DND-41 (cell line): ENCODE results near the gene STX4.

ENCODE experiments used
- ATAC-seq: fragments of 200-7000 bp; cut with Tn5 transposase; 3 replicates; pipeline ENCODE4 v1.9.1; 2021; ENCODE audit warnings: low read depth; ENCODE audit not compliant: insufficient read depth
- DNase-seq: peaks from one replicate; pipeline ENCODE4 v3.0.0-alpha.2; 2020
- H2AFZ ChIP-seq: 2 replicates; pipeline ENCODE4 v1.6.0; 2012; ENCODE audit warnings: low read depth, low read length
- H3K27ac ChIP-seq: 2 replicates; pipeline ENCODE4 v1.5.1; 2012; ENCODE audit warnings: low read length, inconsistent platforms
- H3K27me3 ChIP-seq: fragments of 200-600 bp; sonication (generic); 2 replicates; pipeline ENCODE4 v1.6.0; 2012; ENCODE audit warnings: low read length, mild to moderate bottlenecking, inconsistent platforms; ENCODE audit not compliant: insufficient read depth, poor library complexity
- H3K36me3 ChIP-seq: 2 replicates; pipeline ENCODE4 v1.5.1; 2012; ENCODE audit warnings: low read length, inconsistent platforms; ENCODE audit not compliant: insufficient read depth
- H3K4me1 ChIP-seq: 2 replicates; pipeline ENCODE4 v1.5.1; 2012; ENCODE audit warnings: mild to moderate bottlenecking, low read length; ENCODE audit not compliant: insufficient read depth
- H3K4me2 ChIP-seq: 2 replicates; pipeline ENCODE4 v1.6.0; 2012; ENCODE audit warnings: mild to moderate bottlenecking, moderate library complexity, low read length, inconsistent platforms; ENCODE audit not compliant: insufficient read depth
- H3K4me3 ChIP-seq, 2 experiments: fragments of 200-600 bp in 1 of 2; shearing (Covaris generic) in 1 of 2; 2 replicates each; pipeline ENCODE4 v1.5.1; 2012 to 2016; ENCODE audit warnings: inconsistent platforms in 2 of 2, low read length in 2 of 2, mild to moderate bottlenecking in 2 of 2, low read depth in 1 of 2, moderate library complexity in 1 of 2
- H3K79me2 ChIP-seq: 2 replicates; pipeline ENCODE4 v1.6.0; 2012; ENCODE audit warnings: low read length, inconsistent platforms; ENCODE audit not compliant: insufficient read depth
- H3K9ac ChIP-seq: 2 replicates; pipeline ENCODE4 v1.6.0; 2012; ENCODE audit warnings: low read depth, mild to moderate bottlenecking, inconsistent platforms, low read length, moderate library complexity
- H3K9me3 ChIP-seq: 2 replicates; pipeline ENCODE4 v1.5.1; 2012; ENCODE audit warnings: low read length, moderate library complexity, mild to moderate bottlenecking, inconsistent platforms; ENCODE audit not compliant: insufficient read depth, severe bottlenecking
- H4K20me1 ChIP-seq: 2 replicates; pipeline ENCODE4 v1.6.0; 2012; ENCODE audit warnings: low read length; ENCODE audit not compliant: insufficient read depth
- CTCF ChIP-seq: IDR thresholded peaks from 2 replicates; pipeline ENCODE4 v1.5.1; 2012; ENCODE audit warnings: borderline replicate concordance, low read length, moderate library complexity, mild to moderate bottlenecking; ENCODE audit not compliant: poor library complexity, severe bottlenecking; ENCODE audit errors: extremely low read depth
- EZH2 ChIP-seq: IDR thresholded peaks from 3 replicates; pipeline ENCODE4 v1.6.1; 2012; ENCODE audit warnings: borderline replicate concordance, low read depth, mild to moderate bottlenecking, moderate library complexity, low read length, inconsistent platforms; ENCODE audit not compliant: severe bottlenecking

Gene STX4

GRCh38 chr16:31078597-31079341 is 45.4 kb downstream of the STX4 start:
- Histone ChIP-seq H3K4me3 (no peak overlapping the region), H3K79me2 (peaks cover 80% of the 10 kb centered on the region), H3K9me3 (no peaks in the 10 kb centered on the region), H3K27me3 (no peaks in the 10 kb centered on the region), H3K9ac (no peak overlapping the region), H3K4me2 (no peak overlapping the region), H3K4me1 (peaks cover 26% of the 10 kb centered on the region), H3K36me3 (peaks cover 80% of the 10 kb centered on the region), H3K27ac (no peak overlapping the region), H4K20me1 (peaks cover 72% of the 10 kb centered on the region), H2AFZ (no peak overlapping the region)
- TF ChIP-seq EZH2 (no peak), CTCF (no peak)
- DNase-seq (no peak), ATAC-seq (no peak)

DNA sequence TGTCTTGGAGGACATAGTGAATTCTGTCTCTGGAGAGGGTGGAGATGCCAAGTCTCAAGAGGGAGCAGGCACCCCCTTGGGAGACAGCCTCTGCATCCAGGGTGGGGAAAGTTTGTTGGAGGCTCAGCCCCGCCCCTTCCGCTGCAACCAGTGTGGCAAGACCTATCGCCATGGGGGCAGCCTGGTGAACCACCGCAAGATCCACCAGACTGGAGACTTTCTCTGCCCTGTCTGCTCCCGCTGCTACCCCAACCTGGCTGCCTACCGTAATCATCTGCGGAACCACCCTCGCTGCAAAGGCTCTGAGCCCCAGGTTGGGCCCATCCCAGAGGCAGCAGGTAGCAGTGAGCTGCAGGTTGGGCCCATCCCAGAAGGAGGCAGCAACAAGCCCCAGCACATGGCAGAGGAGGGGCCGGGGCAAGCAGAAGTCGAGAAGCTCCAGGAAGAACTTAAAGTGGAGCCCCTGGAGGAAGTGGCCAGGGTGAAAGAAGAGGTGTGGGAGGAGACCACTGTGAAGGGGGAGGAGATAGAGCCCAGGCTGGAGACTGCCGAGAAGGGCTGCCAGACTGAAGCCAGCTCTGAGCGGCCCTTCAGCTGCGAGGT is 46.1 kb downstream of the STX4 start:
- ATAC-seq (no peak), DNase-seq (no peak)
- H3K4me3 ChIP-seq: no peak overlapping the region
- H3K4me1 ChIP-seq: peaks cover 26% of the 10 kb centered on the region
- H3K9me3 ChIP-seq: no peaks in the 10 kb centered on the region
- no peak overlapping the region for H3K27ac ChIP-seq
- H3K79me2 ChIP-seq: peaks cover 78% of the 10 kb centered on the region
- H3K27me3 ChIP-seq: no peaks in the 10 kb centered on the region
- no peak overlapping the region for H3K4me2 ChIP-seq
- peaks cover 87% of the 10 kb centered on the region for H3K36me3 ChIP-seq
- H2AFZ ChIP-seq: no peak overlapping the region
- H3K9ac ChIP-seq: no peak overlapping the region
- peaks cover 72% of the 10 kb centered on the region for H4K20me1 ChIP-seq
- TF ChIP-seq EZH2 (no peak), CTCF (no peak)

DNA sequence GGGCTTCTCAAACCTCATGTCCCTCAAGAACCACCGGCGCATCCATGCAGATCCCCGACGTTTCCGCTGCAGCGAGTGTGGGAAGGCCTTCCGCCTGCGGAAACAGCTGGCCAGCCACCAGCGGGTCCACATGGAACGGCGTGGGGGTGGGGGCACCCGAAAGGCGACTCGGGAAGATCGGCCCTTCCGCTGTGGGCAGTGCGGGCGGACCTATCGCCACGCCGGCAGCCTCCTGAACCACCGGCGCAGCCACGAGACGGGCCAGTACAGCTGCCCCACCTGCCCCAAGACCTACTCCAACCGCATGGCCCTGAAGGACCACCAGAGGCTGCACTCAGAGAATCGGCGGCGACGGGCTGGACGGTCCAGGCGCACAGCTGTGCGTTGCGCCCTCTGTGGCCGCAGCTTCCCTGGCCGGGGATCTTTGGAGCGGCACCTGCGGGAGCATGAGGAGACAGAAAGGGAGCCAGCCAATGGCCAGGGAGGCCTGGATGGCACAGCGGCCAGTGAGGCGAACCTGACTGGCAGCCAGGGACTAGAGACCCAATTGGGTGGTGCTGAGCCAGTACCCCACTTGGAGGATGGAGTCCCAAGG is 46.8 kb downstream of the STX4 start:
- no peak for TF ChIP-seq CTCF
- Histone ChIP-seq H2AFZ (no peak overlapping the region), H4K20me1 (peaks cover 77% of the 10 kb centered on the region), H3K9ac (no peak overlapping the region), H3K36me3 (peaks cover 94% of the 10 kb centered on the region), H3K27ac (no peak overlapping the region), H3K4me1 (peaks cover 22% of the 10 kb centered on the region), H3K9me3 (no peaks in the 10 kb centered on the region), H3K79me2 (peaks cover 71% of the 10 kb centered on the region), H3K4me3 (no peak overlapping the region), H3K4me2 (no peak overlapping the region), H3K27me3 (no peaks in the 10 kb centered on the region)
- DNase-seq (no peak), ATAC-seq (no peak)
